Activated T-cell treated with anti-CD3 and anti-CD28 coated beads, Interleukin-2, amount 50 U/mL, for 4 hours (primary cell): Measurements from ENCODE around the gene HTRA2. TPM values are rescaled to one million over a fixed set of nuclear protein-coding genes. Genes with fewer than 3 reads are reported as not detected.
A peak's percentile ranks its signal among the peaks of the same experiment; 100 is the strongest.

Experiments used
- ATAC-seq, 2 donors: fragments of 200-7000 bp; cut with Tn5 transposase; one replicate each; pipeline ENCODE4 v1.10.0; 2021
- DNase-seq: peaks from one replicate; pipeline ENCODE4 v3.0.0-alpha.2; 2020
- H3K27me3 Mint-ChIP-seq: one replicate; pipeline ENCODE4 v1.8.0; 2021; ENCODE audit warnings: low read depth, mixed read lengths
- H3K36me3 Mint-ChIP-seq: one replicate; pipeline ENCODE4 v1.8.0; 2022; ENCODE audit warnings: mixed read lengths; ENCODE audit not compliant: insufficient read depth
- H3K4me1 Mint-ChIP-seq: one replicate; pipeline ENCODE4 v1.8.0; 2021; ENCODE audit warnings: low read depth, mixed read lengths
- H3K4me3 Mint-ChIP-seq: one replicate; pipeline ENCODE4 v1.8.0; 2021; ENCODE audit warnings: mild to moderate bottlenecking, moderate library complexity, mixed read lengths
- H3K9me3 Mint-ChIP-seq: one replicate; pipeline ENCODE4 v1.8.0; 2021; ENCODE audit warnings: mixed read lengths
- total RNA-seq, 3 donors: library from RNA; stranded (reverse); gene quantifications; one replicate each; pipeline ENCODE4 v1.2.1, GENCODE V29; 2021

Gene HTRA2
- total RNA-seq, 3 donors from 2014 or later, result 46.2 to 54.6 (median 50.5) TPM

DNA sequence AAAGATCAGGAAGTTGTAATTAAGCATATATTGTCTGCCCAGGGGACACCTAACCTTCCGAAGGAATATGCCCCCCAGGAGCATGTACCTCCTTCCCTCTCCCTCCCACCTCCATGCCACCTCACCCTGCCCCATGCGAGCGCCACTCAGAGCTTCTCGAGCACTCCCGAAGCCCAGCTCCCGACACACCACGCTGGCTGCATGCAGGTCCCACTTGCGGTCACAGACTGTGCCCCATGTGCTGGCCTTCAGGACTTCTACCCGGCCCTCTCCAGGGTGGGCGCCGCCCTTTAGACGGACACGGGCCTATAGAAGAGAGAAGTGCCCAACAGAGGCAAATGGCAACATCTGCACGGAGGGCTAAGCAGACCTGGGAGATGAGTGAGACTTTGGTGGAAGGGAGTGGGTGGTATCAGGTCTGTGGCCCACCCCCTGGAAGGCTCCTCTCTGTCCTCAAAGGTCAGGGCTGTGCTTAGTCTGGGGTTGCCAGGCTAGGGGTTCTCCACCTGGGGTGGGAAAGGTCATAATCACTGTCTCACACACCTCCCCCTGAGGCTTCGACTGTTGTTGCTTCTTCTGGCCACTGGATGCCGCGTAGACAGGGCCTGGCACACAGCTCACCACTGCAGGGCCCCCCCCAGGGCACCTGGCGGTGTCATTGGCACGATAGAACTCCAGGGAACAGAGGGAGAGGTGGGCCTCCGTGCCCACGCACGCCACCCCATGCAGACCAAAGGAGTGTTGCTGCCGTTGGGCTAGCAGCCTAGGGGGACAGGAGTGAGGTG, 6.6 kb downstream of the HTRA2 start:
- Mint-ChIP-seq H3K36me3 (peaks cover 8% of the 10 kb centered on the region), H3K27me3 (peaks cover 27% of the 10 kb centered on the region), H3K9me3 (no peaks in the 10 kb centered on the region), H3K4me3 (no peak overlapping the region), H3K4me1 (peaks cover 9% of the 10 kb centered on the region)
- no peak for DNase-seq
- no peak for ATAC-seq

DNA sequence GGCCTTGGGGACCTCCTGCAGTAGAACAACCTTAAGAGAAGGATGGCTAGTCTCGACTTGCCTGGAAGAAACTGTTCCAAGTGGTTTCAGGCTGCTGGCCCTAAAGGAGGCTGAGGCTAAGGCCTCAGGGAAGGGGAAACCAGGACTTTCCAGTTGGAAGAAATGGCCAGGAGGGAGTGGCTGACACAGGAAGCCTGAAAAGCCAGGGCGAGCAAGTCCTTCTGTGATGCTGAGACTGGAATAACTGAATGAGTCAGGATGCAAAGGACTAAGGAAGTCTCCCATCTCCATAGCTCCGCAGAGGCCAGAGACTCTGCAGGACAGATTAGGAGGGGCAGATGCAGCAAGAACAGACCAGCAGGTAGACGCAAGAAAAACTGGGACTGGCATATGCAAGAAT, 7.4 kb downstream of the HTRA2 start:
- H3K9me3 Mint-ChIP-seq, result no peaks in the 10 kb centered on the region
- peaks cover 29% of the 10 kb centered on the region for H3K27me3 Mint-ChIP-seq
- ATAC-seq (no peak), DNase-seq (no peak)
- peaks cover 2% of the 10 kb centered on the region for H3K4me1 Mint-ChIP-seq
- no peak overlapping the region for H3K4me3 Mint-ChIP-seq
- H3K36me3 Mint-ChIP-seq, result peaks cover 7% of the 10 kb centered on the region

- Mint-ChIP-seq H3K4me3 (no peak overlapping the region), H3K27me3 (peaks cover 37% of the 10 kb centered on the region), H3K36me3 (no peaks in the 10 kb centered on the region), H3K4me1 (no peaks in the 10 kb centered on the region), H3K9me3 (no peaks in the 10 kb centered on the region)
- no peak for ATAC-seq
- DNase-seq, result no peak
These were observed 9.2 kb downstream of the HTRA2 start for GRCh38 chr2:74538881-74539339.

DNA sequence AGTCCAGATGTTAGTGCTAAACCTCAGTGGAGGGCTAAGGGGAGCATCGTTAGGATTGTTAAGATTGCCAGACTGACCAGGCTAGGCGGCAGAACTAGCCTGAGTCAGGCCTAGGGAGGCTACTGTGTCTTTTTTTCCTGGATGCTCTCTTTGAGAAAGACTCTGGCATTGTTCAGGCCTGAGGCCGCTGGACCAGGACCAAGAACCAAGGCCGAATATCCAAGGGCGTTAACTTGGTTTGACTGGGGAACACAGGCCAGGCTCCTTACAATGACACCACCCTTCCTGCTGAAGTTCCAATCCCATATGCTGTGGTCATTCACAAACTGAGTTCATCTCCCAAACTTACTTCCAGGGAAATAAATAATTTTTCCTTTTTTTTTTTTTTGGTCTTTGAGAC, 10.6 kb downstream of the HTRA2 start:
- Mint-ChIP-seq H3K4me1 (no peaks in the 10 kb centered on the region), H3K9me3 (no peaks in the 10 kb centered on the region), H3K36me3 (no peaks in the 10 kb centered on the region), H3K4me3 (no peak overlapping the region), H3K27me3 (peaks cover 37% of the 10 kb centered on the region)
- no peak for DNase-seq
- ATAC-seq, result no peak

DNA sequence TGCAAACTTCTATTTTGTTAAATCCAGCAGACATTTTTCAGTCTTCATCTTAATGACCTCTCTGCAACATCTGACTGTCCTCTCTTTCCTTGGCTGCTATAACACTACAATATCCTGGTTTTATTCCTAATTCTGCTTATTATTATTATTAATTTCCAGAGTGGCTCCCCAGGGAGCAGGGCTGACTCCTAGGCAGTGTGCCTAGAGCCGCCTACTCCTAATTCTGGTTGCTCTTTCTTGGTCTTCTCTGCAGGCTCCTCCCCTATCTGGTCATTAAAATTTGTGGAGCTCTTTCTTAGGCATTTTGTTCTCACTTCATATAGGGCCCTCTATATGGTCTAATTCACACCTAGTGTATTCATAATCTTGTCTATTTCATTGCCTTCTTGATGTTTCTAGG, 13.2 kb downstream of the HTRA2 start:
- Mint-ChIP-seq H3K4me3 (no peak overlapping the region), H3K27me3 (peaks cover 43% of the 10 kb centered on the region), H3K36me3 (no peaks in the 10 kb centered on the region), H3K4me1 (no peaks in the 10 kb centered on the region), H3K9me3 (no peaks in the 10 kb centered on the region)
- ATAC-seq (no peak), DNase-seq (no peak)

- DNase-seq (no peak), ATAC-seq (no peak)
- H3K4me3 Mint-ChIP-seq, result no peak overlapping the region
- H3K27me3 Mint-ChIP-seq, result peaks cover 40% of the 10 kb centered on the region
- H3K36me3 Mint-ChIP-seq, result no peaks in the 10 kb centered on the region
- peaks cover 5% of the 10 kb centered on the region for H3K4me1 Mint-ChIP-seq
- H3K9me3 Mint-ChIP-seq, result no peaks in the 10 kb centered on the region
These were observed 14.9 kb downstream of the HTRA2 start for GRCh38 chr2:74544634-74545033.

DNA sequence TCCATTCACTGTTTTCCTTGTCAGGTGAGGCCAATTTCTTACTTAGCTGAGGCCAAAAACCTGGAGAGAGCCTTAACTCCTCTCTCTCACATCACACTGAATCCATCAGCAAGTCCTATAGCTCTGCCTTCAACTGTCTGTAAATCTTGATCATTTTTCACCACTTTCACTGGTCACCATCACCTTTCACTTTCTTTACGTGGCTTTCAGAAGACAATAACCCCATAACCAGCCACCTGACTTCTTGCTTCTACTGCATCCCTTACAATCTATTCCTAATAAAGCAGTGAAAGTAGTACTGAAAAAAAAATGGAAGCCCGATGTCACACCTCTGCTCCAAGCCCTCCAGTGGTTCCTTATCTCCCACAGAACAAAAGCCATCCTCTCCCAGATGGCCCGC, 16.3 kb downstream of the HTRA2 start:
- peaks cover 45% of the 10 kb centered on the region for H3K27me3 Mint-ChIP-seq
- ATAC-seq (no peak), DNase-seq (no peak)
- H3K4me3 Mint-ChIP-seq, result no peak overlapping the region
- H3K9me3 Mint-ChIP-seq, result no peaks in the 10 kb centered on the region
- H3K36me3 Mint-ChIP-seq, result no peaks in the 10 kb centered on the region
- H3K4me1 Mint-ChIP-seq, result peaks cover 5% of the 10 kb centered on the region

DNA sequence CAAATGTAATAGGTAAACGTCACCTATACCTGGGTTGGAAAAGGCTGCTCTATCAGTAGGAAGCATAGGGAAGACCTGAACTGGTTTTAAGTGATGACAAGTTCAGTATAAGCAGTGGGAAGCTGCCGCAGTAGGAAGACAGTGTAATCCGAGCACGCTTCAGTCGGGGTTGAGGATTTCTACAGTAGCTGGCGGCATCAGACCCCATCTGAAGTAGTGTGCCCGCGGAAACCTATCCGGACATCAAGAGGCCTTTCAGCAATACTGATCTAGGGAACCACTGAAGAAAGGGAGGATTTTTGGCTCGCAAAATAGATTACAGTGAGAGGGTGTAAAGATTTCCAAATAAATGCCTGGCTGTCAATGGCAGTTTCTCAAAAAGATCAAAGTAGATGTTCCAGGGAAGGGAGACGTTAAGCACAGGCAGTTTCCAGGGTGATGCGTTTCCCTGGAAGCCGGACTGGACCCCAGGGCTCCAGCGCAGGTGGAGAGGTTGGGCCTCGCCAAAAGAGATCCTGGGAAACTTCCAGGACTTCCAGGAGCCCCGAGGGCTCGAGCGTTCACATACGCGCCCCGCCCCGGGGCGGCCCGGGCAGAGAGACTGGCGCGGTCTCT, 18.7 kb downstream of the HTRA2 start:
- Mint-ChIP-seq H3K4me3 (peak overlapping the region; percentile 60), H3K4me1 (peaks cover 5% of the 10 kb centered on the region), H3K36me3 (no peaks in the 10 kb centered on the region), H3K27me3 (peaks cover 45% of the 10 kb centered on the region), H3K9me3 (no peaks in the 10 kb centered on the region)
- no peak for DNase-seq
- ATAC-seq, result no peak

DNA sequence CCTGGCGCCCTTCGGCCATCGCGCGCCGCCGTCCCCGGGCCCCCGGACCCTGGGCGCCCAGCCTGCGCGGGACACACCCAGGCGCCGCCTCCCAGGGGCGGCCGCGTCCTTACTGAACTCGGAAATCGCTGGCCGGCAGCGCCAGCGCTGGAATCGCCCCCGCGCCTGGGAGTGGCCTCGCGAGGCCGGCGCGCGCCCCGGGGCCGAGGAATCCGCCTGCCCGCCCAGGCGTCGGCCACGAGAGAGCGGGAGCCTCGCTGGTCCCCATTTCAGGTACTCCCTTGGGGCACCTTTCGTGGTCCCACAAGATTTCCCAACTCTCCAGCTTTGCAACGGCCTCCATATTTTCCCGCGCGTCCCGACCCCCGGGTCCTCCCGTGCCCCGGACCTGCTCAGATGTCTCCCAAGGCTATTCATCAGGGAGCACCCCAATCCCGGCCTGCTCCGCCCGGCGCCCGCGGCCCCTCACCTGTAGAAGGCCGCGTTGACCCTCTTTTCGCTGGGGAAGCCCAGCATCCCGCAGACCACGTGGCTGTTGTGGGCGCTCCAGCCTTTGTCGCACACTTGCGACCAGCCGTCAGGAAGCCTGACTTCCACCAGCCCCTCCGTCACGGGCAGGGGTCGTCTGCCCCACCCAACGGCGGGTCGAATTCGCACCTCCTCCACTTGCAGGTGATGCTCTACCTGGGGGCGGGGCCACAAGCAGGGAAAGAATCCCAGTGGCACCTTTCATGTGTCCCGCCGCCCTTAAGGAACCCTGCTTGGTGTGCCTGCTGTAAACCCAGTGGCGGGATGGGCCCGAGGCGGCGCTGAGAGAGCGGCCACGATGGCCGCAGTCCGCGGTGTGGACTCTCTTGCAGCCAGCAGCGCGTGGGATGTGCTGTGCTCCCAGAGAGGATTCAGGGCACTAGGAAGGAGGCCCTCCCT, 19.4 kb downstream of the HTRA2 start:
- Mint-ChIP-seq H3K4me3 (peak overlapping the region; percentile 65), H3K4me1 (peaks cover 7% of the 10 kb centered on the region), H3K27me3 (peaks cover 45% of the 10 kb centered on the region), H3K36me3 (no peaks in the 10 kb centered on the region), H3K9me3 (no peaks in the 10 kb centered on the region)
- DNase-seq, result no peak
- ATAC-seq, result peak; percentile 60 to 70

- Mint-ChIP-seq H3K9me3 (no peaks in the 10 kb centered on the region), H3K27me3 (peaks cover 45% of the 10 kb centered on the region), H3K4me3 (peak overlapping the region; percentile 11), H3K4me1 (peaks cover 7% of the 10 kb centered on the region), H3K36me3 (no peaks in the 10 kb centered on the region)
- ATAC-seq, result no peak
- no peak for DNase-seq
These were observed 20.5 kb downstream of the HTRA2 start for GRCh38 chr2:74550231-74550630.

DNA sequence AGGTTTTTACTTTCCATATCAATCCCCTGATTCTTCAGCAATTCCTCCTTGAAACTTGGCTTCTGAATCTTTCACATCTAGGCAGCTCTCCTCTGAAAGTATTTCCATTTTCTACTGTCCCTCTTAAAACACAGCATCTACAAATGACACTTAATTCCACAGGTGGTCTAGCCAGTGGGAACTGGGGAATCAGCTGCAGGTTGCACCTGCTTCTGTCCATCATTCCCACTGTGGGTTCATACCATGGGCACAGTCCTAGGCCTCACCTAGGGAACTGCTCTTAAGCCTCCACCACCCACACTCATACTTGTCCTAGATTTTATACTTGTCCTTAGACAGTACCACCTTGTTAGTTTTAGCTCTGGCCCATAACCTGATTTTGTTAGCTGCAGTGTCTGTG, 21.8 kb downstream of the HTRA2 start:
- no peak overlapping the region for H3K4me3 Mint-ChIP-seq
- no peaks in the 10 kb centered on the region for H3K36me3 Mint-ChIP-seq
- H3K9me3 Mint-ChIP-seq, result no peaks in the 10 kb centered on the region
- peaks cover 10% of the 10 kb centered on the region for H3K4me1 Mint-ChIP-seq
- DNase-seq, result no peak
- peaks cover 41% of the 10 kb centered on the region for H3K27me3 Mint-ChIP-seq
- ATAC-seq, result no peak

DNA sequence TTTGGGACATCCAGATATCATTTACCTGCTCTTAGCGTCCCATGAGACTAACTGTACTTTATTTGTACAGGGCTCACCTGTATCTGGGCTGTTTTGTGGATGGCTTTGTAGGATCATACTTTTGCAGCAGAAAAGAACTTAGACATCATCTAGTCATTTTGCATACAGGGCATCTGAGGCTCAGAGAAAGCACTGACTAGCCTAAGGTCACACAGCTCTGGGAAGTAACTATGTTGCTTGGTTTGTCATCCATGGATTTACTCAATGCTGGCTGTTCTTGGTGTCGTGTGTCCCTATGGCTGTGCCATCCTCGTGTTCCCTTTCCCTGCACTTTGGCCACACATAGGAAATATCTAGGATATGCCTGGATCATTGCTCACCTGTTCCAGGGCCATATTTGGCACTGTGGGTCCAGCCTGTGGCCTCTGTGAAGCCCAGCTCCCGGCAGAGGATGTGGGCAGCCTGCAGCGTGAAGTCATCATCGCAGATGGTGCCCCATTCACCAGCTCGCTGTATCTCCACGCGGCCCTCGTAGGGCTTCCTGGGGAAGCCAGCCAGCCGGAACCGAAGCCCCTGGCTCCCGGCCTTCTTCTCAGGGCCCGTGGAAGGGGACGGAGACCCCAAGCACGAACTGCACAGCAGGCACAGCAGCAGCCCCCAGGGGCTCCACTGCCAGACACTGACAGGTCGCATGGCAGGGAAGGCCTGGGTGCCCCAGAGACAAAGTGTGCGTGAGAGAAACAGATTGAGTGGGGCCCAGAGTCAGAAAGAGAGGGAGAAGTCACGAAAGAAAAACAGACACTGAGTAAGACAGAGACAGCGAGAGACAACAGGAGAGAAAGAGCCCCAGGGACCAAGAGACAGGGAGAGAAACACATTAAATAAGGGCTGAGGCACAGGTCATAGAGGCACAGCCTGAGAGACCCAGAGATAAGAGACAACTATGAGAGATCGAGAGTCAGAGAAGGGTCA, 22.5 kb downstream of the HTRA2 start:
- ATAC-seq (no peak), DNase-seq (no peak)
- no peaks in the 10 kb centered on the region for H3K36me3 Mint-ChIP-seq
- no peaks in the 10 kb centered on the region for H3K9me3 Mint-ChIP-seq
- H3K27me3 Mint-ChIP-seq, result peaks cover 39% of the 10 kb centered on the region
- peak overlapping the region; percentile 29 for H3K4me3 Mint-ChIP-seq
- peaks cover 10% of the 10 kb centered on the region for H3K4me1 Mint-ChIP-seq

- H3K9me3 Mint-ChIP-seq, result no peaks in the 10 kb centered on the region
- H3K36me3 Mint-ChIP-seq, result no peaks in the 10 kb centered on the region
- DNase-seq (no peak), ATAC-seq (no peak)
- peaks cover 32% of the 10 kb centered on the region for H3K27me3 Mint-ChIP-seq
- H3K4me3 Mint-ChIP-seq, result peak overlapping the region; percentile 76
- peaks cover 9% of the 10 kb centered on the region for H3K4me1 Mint-ChIP-seq
These were observed 23.4 kb downstream of the HTRA2 start for GRCh38 chr2:74552914-74553811.
